Gastrocnemius medialis (tissue), 4 donors: ENCODE measurements around the gene SHANK1. TPM values are rescaled to one million over a fixed set of nuclear protein-coding genes. Genes with fewer than 3 reads are reported as not detected.

Source experiments
- ATAC-seq, 2 donors: fragments of 150-250 bp; one replicate each; pipeline ENCODE4 v1.9.1; 2016
- DNase-seq, 2 donors: peaks; one replicate each; pipeline ENCODE4 v3.0.0-alpha.2; 2019
- H3K27ac ChIP-seq, 4 donors: fragments of 200-600 bp; sonication (generic); 1 replicate in 1 of 4; 2 replicates in 3 of 4; pipeline ENCODE4 v1.5.1; 2016 to 2018; ENCODE audit warnings: mild to moderate bottlenecking in 2 of 4, moderate library complexity in 1 of 4
- H3K27me3 ChIP-seq, 3 donors: fragments of 200-600 bp; sonication (generic) in 2 of 3; 1 replicate in 1 of 3; 2 replicates in 2 of 3; pipeline versions ENCODE4 v1.5.1 to v1.6.0; 2016 to 2019; ENCODE audit warnings: mild to moderate bottlenecking in 1 of 3, moderate library complexity in 1 of 3
- H3K36me3 ChIP-seq, 2 donors: fragments of 200-600 bp; sonication (generic) in 1 of 2; one replicate each; pipeline ENCODE4 v1.5.1; 2017 to 2018
- H3K4me1 ChIP-seq, 2 donors: fragments of 200-600 bp; sonication (generic) in 1 of 2; one replicate each; pipeline ENCODE4 v1.5.1; 2016 to 2017; ENCODE audit warnings: mild to moderate bottlenecking in 2 of 2
- H3K4me3 ChIP-seq, 4 donors: fragments of 200-600 bp; sonication (generic) in 3 of 4; 1 replicate in 1 of 4; 2 replicates in 3 of 4; pipeline ENCODE4 v1.5.1; 2016 to 2019; ENCODE audit warnings: mild to moderate bottlenecking in 2 of 4
- H3K9me3 ChIP-seq, 3 donors: fragments of 200-600 bp; sonication (generic) in 2 of 3; 1 replicate in 1 of 3; 2 replicates in 2 of 3; pipeline ENCODE4 v1.5.1; 2016 to 2019
- CTCF ChIP-seq, 5 experiments: fragments of 450-650 bp in 3 of 5; fragments of 200-600 bp in 2 of 5; sonication (generic) in 2 of 5; IDR thresholded peaks in 4 of 5; conservative IDR thresholded peaks in 1 of 5; 1 replicate in 4 of 5; 2 replicates in 1 of 5; pipeline ENCODE4 v1.5.1; 2016 to 2019; ENCODE audit warnings: antibody characterized with exemption in 5 of 5, mild to moderate bottlenecking in 3 of 5, moderate library complexity in 3 of 5
- POLR2A ChIP-seq, 2 donors: fragments of 450-650 bp; IDR thresholded peaks; one replicate each; pipeline ENCODE4 v1.6.1; 2017; ENCODE audit warnings: antibody characterized with exemption in 2 of 2, mild to moderate bottlenecking in 2 of 2, moderate library complexity in 2 of 2
- in situ Hi-C, 4 donors: fragments of 200-750 bp; cut with MboI; loops; one replicate each; pipeline versions ENCODE4 v1.15.0 to v1.8.0; 2017; ENCODE audit warnings: low sequenced_read_pairs in 4 of 4
- intact Hi-C: fragments of 100-400 bp; cut with DNase I; formaldehyde crosslinking; loops from one replicate; pipeline ENCODE4 v1.15.1; 2023; ENCODE audit warnings: low total_unique reads
- total RNA-seq, 4 donors: library from RNA; depleted of rRNA; stranded (reverse); fragments of >200 nt; gene quantifications; one replicate each; pipeline versions ENCODE4 v1.1.0 to v1.2.3, GENCODE V29; 2016

Gene SHANK1
- total RNA-seq, 4 donors from 2014 or later, result 0.68 TPM; not detected in 3

DNA sequence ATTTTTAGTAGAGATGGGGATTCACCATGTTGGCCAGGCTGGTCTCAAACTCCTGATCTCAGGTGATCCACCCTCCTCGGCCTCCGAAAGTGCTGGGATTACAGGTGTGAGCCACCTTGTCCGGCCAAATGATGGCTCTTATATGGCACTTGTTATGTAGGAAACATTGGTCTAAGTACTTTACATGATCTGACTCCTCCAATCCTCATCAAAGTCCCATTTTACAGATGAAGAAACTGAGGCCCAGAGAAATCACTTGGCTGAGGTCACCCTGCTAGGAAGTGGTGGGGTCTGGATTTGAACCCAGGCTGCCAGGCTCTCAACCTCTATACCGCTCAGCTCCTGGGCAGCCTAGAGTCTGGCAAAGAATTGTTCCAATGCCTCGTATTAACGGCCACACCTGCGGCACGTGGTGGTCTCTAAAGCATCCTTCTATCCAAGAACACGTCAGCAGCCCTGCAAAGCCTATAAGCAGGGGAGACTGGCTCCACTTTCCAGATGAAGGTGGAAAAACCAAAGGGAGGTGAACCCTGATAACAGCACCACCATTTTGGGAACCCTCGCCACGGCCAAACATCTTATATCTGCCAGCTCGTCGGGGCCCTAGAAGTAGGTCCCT, 18.1 kb downstream of the SHANK1 start:
- ATAC-seq (no peak), DNase-seq (no peak)
- no peak for TF ChIP-seq POLR2A (IDR thresholded peaks at IDR 0.05)
- TF ChIP-seq CTCF (IDR thresholded peaks at IDR 0.05 in 4 of 5, conservative IDR thresholded peaks at IDR 0.05 in 1 of 5), result no peak
- Histone ChIP-seq H3K4me3 (no peak overlapping the region), H3K27ac (no peak overlapping the region), H3K4me1 (no peaks in the 10 kb centered on the region), H3K27me3 (peaks cover 5 to 19% (median 15%) of the 10 kb centered on the region in 3 donors), H3K36me3 (no peaks in the 10 kb centered on the region), H3K9me3 (no peaks in the 10 kb centered on the region)
- intact Hi-C loops, result no loop called here
- in situ Hi-C loops, result no loop called here

- Histone ChIP-seq H3K27ac (no peak overlapping the region), H3K4me1 (no peaks in the 10 kb centered on the region), H3K36me3 (no peaks in the 10 kb centered on the region), H3K9me3 (no peaks in the 10 kb centered on the region), H3K4me3 (no peak overlapping the region), H3K27me3 (peaks cover 27 to 33% (median 31%) of the 10 kb centered on the region in 3 donors)
- ATAC-seq (no peak), DNase-seq (no peak)
- intact Hi-C loops, result no loop called here
- in situ Hi-C loops, result no loop called here
- TF ChIP-seq CTCF (IDR thresholded peaks at IDR 0.05 in 4 of 5, conservative IDR thresholded peaks at IDR 0.05 in 1 of 5) (no peak), POLR2A (IDR thresholded peaks at IDR 0.05) (no peak)
Measured at GRCh38 chr19:50697414-50698124, 22.0 kb downstream of the SHANK1 start.

DNA sequence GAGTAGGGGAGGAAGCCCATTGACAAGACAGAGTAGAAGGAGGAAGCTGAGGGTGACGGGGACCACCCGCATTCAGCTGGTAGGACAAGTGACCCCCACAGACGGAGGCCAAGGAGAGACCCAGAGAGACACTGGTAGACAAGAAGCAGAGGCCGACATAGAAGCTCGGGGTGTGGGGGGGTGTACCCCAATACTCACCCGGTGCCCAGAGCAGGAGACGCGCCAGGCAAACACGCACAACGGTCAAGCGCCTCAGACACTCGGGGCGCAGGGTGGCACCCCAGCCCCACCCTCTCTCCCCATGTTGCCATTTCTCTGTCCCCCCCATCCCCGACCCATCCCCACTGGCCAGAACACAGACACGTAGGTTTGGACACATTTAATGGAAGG, 23.5 kb downstream of the SHANK1 start:
- Histone ChIP-seq H3K4me1 (no peaks in the 10 kb centered on the region), H3K9me3 (no peaks in the 10 kb centered on the region), H3K36me3 (no peaks in the 10 kb centered on the region), H3K4me3 (no peak overlapping the region), H3K27me3 (peaks cover 33 to 45% (median 35%) of the 10 kb centered on the region in 3 donors), H3K27ac (no peak overlapping the region)
- TF ChIP-seq POLR2A (IDR thresholded peaks at IDR 0.05) (no peak), CTCF (IDR thresholded peaks at IDR 0.05 in 4 of 5, conservative IDR thresholded peaks at IDR 0.05 in 1 of 5) (no peak)
- in situ Hi-C loops, result no loop called here
- intact Hi-C loops, result no loop called here
- DNase-seq (no peak), ATAC-seq (no peak)

DNA sequence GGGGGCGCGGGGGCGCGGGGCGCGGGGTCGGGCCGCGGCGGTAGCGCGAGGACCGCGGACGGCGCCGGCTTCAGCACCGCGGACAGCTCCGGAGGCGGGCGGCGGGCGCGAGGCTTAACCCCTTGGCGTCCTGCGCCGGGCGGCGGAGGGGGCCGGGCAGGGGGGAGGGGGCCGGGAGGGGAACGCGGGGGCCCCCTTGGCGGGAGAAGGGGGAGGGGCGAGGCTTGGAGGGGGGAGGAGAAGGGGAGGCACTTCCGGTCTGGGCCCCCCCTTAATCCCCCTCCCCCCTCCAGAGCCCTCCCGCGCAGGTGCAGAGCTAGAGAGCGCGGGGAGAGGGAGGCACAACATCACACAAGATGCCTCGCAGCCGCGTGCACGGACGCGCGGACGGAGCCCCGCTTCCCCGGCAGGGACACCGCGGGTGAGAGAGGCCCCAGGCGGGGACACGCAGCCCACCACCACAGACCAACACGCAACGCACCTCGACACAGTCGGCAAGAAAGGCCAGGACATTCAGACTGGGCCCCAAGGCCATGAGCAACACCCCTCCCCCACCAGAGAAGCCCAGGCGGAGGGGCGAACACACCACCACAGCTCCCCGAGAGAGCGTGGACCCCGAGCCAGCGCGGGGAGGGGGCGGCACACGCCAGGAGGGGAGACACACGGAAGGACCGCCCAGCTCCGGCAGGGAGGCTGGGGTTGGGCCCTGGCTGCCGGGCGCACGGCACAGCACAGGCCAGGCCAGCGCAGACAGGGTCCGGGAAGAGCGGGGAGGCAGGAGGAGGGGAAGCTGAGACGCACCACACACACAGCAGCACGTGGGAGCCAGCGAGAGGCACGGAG, 24.1 kb downstream of the SHANK1 start:
- in situ Hi-C loops (no loop called here), intact Hi-C loops (no loop called here)
- Histone ChIP-seq H3K4me3 (no peak overlapping the region), H3K27me3 (peaks cover 33 to 45% (median 35%) of the 10 kb centered on the region in 3 donors), H3K36me3 (no peaks in the 10 kb centered on the region), H3K4me1 (no peaks in the 10 kb centered on the region), H3K27ac (no peak overlapping the region), H3K9me3 (no peaks in the 10 kb centered on the region)
- TF ChIP-seq CTCF (IDR thresholded peaks at IDR 0.05 in 4 of 5, conservative IDR thresholded peaks at IDR 0.05 in 1 of 5), result no peak
- no peak for TF ChIP-seq POLR2A (IDR thresholded peaks at IDR 0.05)
- DNase-seq, result no peak
- no peak for ATAC-seq
